Mucosa of descending colon (tissue), 3 donors: Measurements from ENCODE around the gene FFAR2. TPM values are rescaled to one million over a fixed set of nuclear protein-coding genes. Genes with fewer than 3 reads are reported as not detected.

ENCODE experiments used
- ATAC-seq: fragments of 200-7000 bp; cut with Tn5 transposase; one replicate; pipeline ENCODE4 v1.9.1; 2020; ENCODE audit warnings: mild to moderate bottlenecking, moderate library complexity
- DNase-seq, 3 donors: peaks; one replicate each; pipeline ENCODE4 v3.0.0-alpha.2; 2020
- H3K36me3 ChIP-seq: fragments of 200-600 bp; one replicate; pipeline ENCODE4 v1.8.0; 2021; ENCODE audit warnings: low read depth, mild to moderate bottlenecking
- H3K4me1 ChIP-seq: fragments of 200-600 bp; one replicate; pipeline ENCODE4 v1.8.0; 2021; ENCODE audit warnings: low read depth, mild to moderate bottlenecking
- H3K4me3 ChIP-seq: fragments of 200-600 bp; one replicate; pipeline ENCODE4 v1.8.0; 2021; ENCODE audit warnings: mild to moderate bottlenecking
- H3K9me3 ChIP-seq: fragments of 200-600 bp; one replicate; pipeline ENCODE4 v1.8.0; 2021; ENCODE audit warnings: mild to moderate bottlenecking
- intact Hi-C, 2 donors: fragments of 100-400 bp; cut with DNase I in 1 of 2; cut with micrococcal nuclease in 1 of 2; formaldehyde crosslinking; loops; one replicate each; pipeline versions ENCODE4 v1.11.0 to v1.11.1; 2022; cut with DNase I, micrococcal nuclease
- total RNA-seq, 3 donors: library from RNA; stranded (reverse); fragmentation: NEBNext Ultra II Directional in 2 of 3; extraction: Animal tissue kit (Norgen Biotek cat#: 25700) in 2 of 3; gene quantifications; one replicate each; pipeline versions ENCODE4 v1.2.1 to v1.2.4, GENCODE V29; 2021 to 2023
- TF ChIP-seq, protein P1 (sequence below): fragments of 200-600 bp; IDR thresholded peaks from one replicate; pipeline ENCODE4 v1.8.0; 2022; ENCODE audit warnings: antibody characterized with exemption, mild to moderate bottlenecking
- donor health status: DM: no; HTN: no; CAD: no; lungs with moderate emphysema.
- donor health status: DM: no; HTN: no; CAD: no.
- donor health status: DM: no; HTN: yes; CAD: no.

FFAR2 gene
- total RNA-seq, 3 donors from 2014 or later = 0.32 to 1.4 (median 0.32) TPM

DNA sequence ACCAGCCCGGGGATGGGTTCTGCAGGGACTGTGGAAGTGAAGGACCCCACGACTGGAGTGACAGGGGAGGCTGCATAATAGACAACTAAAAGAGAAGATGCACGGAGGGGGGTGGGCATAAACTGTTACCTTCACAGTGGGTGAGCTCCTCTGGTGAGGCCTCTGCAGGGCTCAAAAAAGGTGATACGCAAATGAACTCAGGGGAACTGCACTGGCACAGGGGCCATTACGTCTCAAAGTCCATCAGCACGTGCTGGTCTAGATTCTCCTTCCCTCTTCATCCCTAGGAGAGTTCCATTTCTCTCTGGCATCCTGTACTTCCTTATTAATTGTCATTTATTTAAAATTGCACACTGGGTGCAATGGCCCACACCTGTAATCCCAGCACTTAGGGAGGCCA, 8.1 kb upstream of the FFAR2 start:
- TF ChIP-seq, protein P1, sequence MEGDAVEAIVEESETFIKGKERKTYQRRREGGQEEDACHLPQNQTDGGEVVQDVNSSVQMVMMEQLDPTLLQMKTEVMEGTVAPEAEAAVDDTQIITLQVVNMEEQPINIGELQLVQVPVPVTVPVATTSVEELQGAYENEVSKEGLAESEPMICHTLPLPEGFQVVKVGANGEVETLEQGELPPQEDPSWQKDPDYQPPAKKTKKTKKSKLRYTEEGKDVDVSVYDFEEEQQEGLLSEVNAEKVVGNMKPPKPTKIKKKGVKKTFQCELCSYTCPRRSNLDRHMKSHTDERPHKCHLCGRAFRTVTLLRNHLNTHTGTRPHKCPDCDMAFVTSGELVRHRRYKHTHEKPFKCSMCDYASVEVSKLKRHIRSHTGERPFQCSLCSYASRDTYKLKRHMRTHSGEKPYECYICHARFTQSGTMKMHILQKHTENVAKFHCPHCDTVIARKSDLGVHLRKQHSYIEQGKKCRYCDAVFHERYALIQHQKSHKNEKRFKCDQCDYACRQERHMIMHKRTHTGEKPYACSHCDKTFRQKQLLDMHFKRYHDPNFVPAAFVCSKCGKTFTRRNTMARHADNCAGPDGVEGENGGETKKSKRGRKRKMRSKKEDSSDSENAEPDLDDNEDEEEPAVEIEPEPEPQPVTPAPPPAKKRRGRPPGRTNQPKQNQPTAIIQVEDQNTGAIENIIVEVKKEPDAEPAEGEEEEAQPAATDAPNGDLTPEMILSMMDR = no peak
- Histone ChIP-seq H3K9me3 (no peaks in the 10 kb centered on the region), H3K4me3 (no peak overlapping the region), H3K36me3 (no peaks in the 10 kb centered on the region), H3K4me1 (peaks cover 19% of the 10 kb centered on the region)
- DNase-seq = no peak
- ATAC-seq = no peak
- intact Hi-C loops = no loop called here

DNA sequence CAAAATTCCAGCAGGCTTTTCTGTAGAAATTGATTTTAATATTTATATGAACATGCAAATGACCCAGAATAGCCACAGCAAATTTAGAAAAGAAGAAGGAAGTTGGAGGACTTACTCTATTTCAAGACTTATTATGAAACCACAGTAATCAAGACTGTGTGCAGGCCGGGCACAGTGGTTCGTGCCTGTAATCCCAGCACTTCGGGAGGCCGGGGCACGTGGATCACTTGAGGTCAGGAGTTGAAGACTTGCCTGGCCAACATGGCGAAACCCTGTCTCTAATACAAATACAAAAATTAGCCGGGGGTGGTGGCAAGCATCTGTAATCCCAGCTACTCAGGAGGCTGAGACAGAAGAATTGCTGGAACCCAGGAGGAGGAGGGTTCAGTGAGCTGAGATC, 6.0 kb upstream of the FFAR2 start:
- DNase-seq (peak in 1 of 3 donors; percentile 62), ATAC-seq (no peak)
- Histone ChIP-seq H3K4me1 (peaks cover 5% of the 10 kb centered on the region), H3K4me3 (no peak overlapping the region), H3K36me3 (no peaks in the 10 kb centered on the region), H3K9me3 (no peaks in the 10 kb centered on the region)
- intact Hi-C loops = no loop called here
- TF ChIP-seq, protein P1 = no peak

DNA sequence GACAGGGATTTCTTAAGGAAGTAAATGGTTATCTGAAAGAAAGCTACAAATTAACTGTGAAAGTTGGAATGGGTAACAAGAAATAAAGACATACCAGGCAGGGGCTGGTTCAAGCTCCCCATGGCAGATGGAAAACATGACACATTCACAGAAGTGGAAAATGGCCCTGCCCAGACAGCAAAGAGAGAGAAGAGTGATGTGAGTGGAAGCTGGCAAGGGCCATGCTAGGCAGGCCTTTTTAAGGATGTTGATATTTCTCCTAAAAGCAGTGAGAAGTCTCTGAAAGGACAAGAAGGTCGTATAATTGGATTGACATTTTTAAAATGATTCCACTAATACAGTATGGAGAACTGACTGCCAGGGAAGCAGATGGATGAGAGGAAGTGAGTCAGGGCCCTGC, 3.3 kb upstream of the FFAR2 start:
- DNase-seq (no peak), ATAC-seq (no peak)
- intact Hi-C loops = no loop called here
- H3K4me1 ChIP-seq = no peaks in the 10 kb centered on the region
- no peak overlapping the region for H3K4me3 ChIP-seq
- no peaks in the 10 kb centered on the region for H3K9me3 ChIP-seq
- no peaks in the 10 kb centered on the region for H3K36me3 ChIP-seq
- TF ChIP-seq, protein P1 = no peak

DNA sequence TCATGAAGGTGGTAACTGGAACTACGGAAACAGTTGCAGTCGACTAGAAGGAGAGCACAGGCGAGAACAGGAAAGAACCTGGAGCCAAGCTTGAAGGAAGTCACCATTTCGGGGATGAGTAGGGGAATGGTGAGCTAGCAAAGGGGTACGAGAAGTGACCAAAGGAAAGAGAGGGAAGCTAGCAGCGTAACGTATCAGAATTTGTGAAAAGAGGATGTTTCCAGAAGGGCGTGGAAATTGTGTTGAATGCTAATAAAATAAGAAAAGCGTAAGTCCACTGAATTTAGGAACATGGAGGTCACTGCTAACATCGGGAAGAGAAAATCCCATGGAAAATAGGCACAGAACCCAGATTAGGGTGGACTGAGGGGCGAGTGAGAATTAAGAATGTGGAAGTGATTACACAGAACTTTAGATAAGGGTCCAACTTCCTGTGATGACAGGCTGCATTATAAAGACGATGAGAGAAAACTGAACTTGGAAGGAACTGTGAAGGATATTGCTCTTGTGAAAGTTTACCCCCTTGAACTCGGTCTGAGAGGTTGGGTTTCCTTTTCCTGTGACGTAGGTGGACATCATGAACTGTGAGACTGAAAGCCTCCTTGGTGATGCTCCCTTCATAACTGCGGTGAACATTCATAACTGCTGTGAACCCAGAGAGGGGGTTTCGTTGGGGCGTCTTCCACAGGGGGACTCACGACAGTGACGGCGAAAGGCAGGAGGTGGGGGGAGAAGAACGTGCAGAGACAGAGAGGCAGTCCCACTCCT, 2.0 kb upstream of the FFAR2 start:
- Histone ChIP-seq H3K9me3 (no peaks in the 10 kb centered on the region), H3K4me1 (no peaks in the 10 kb centered on the region), H3K4me3 (no peak overlapping the region), H3K36me3 (no peaks in the 10 kb centered on the region)
- DNase-seq = no peak
- ATAC-seq = peak; percentile 14
- TF ChIP-seq, protein P1 = no peak
- intact Hi-C loops = no loop called here

DNA sequence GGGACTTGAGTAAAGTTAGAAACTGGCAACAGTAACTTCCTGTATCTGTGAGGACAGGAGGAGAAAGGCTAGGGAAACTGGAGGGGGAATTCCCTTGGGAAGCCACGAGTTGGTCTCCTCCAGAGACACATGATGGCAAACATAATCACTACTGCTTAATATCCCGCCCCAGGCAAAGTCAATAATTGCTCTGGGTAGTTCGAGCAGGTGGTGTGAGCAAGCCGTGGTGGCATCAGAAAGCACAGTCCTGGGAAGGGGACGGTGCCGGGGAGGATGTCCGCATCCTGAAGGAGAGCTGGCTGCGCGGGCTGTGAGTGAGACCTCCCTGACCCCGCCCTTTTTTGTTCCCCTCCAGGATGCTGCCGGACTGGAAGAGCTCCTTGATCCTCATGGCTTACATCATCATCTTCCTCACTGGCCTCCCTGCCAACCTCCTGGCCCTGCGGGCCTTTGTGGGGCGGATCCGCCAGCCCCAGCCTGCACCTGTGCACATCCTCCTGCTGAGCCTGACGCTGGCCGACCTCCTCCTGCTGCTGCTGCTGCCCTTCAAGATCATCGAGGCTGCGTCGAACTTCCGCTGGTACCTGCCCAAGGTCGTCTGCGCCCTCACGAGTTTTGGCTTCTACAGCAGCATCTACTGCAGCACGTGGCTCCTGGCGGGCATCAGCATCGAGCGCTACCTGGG, 1.4 kb downstream of the FFAR2 start:
- Histone ChIP-seq H3K4me1 (no peaks in the 10 kb centered on the region), H3K4me3 (no peak overlapping the region), H3K9me3 (no peaks in the 10 kb centered on the region), H3K36me3 (no peaks in the 10 kb centered on the region)
- intact Hi-C loops = no loop called here
- DNase-seq (no peak), ATAC-seq (peak; percentile 69)
- TF ChIP-seq, protein P1 = no peak
